Fibroblast of villous mesenchyme (primary cell): ENCODE results near the gene DDRGK1. TPM values are rescaled to one million over a fixed set of nuclear protein-coding genes. Genes with fewer than 3 reads are reported as not detected.
A peak's percentile ranks its signal among the peaks of the same experiment; 100 is the strongest.
"Not testable (repeated sequence)": the region's sequence is repeated elsewhere in the genome, so short reads cannot be mapped to it uniquely, and the experiment has no call there.

ENCODE experiments used
- DNase-seq: peaks from one replicate; pipeline ENCODE4 v3.0.0-alpha.2; 2010; ENCODE audit warnings: low read depth
- H3K4me3 ChIP-seq: 2 replicates; pipeline ENCODE4 v1.5.1; 2011; ENCODE audit warnings: low read depth, mild to moderate bottlenecking, low read length
- CTCF ChIP-seq: IDR thresholded peaks from 2 replicates; pipeline ENCODE4 v1.5.1; 2012; ENCODE audit warnings: low read depth, mild to moderate bottlenecking, low read length; ENCODE audit not compliant: insufficient read depth
- total RNA-seq: library from RNA; depleted of rRNA; stranded (reverse); fragments of >200 nt; gene quantifications from 2 replicates; pipeline ENCODE4 v1.2.3, GENCODE V29; 2012

DDRGK1 gene
- total RNA-seq, 1 donor = 21.6 TPM

DNA sequence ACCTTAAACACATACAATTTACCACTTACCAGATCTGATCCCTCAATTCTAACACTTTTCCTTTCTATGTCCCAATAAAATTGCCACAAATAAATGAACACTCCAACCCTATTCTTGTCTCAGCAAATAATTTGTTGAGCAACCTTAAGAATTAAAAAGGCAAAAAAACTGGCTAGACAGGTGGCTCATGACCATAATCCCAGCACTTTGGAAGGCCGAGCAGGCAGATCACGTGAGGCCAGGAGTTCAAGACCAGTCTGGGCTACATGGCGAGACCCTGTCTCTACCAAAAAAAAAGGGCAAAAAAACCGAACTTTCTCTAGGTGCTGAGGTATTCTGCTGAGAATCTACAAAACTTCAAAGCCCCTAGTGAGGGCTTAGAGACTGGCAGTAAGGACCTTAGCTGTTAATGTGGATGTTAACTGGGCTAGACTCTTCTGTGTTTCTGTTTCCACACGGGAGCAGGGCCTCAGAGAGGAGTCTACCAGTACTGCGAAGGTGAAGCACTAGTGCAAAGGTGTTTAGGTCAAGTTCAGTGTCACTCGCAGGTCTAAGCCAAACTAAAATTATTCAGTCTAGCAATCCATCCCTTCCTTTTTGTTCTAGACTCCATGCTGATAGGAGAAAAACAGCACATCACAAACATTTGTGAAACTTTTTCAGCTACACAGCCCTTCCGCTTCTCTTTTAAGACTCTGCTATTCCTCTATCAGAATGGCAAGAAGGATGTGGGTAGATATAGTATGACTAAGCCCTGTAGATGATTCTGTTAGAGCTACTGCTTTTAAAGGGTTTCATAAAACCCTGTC lies 47.5 kb downstream of the DDRGK1 start:
- no peak overlapping the region for H3K4me3 ChIP-seq
- DNase-seq = no peak
- TF ChIP-seq CTCF = no peak

- not testable (repeated sequence) for H3K4me3 ChIP-seq, DNase-seq
Observed at GRCh38 chr20:3152057-3152644, 52.3 kb downstream of the DDRGK1 start.

DNA sequence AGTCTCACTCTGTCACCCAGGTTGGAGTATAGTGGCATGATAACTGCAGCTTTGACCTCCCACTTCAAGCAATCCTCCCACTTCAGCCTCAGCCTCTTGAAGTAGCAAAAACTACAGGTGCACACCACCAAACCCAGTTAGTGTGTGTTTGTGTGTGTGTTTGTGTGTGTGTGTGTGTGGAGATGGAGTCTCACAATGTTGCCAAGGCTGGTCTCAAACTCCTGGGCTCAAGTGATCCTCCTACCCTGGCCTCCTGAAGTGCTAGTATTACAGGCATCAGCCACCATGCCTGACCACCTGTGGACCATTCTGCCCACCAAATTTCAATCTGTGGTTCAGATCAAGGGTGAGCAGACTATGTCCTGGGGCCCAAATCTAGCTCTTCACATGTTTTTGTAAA lies 53.6 kb downstream of the DDRGK1 start:
- no peak overlapping the region for H3K4me3 ChIP-seq
- DNase-seq = no peak
- no peak for TF ChIP-seq CTCF

- no peak for TF ChIP-seq CTCF
- H3K4me3 ChIP-seq = no peak overlapping the region
- DNase-seq = peak; percentile 23
Observed at GRCh38 chr20:3146732-3147341, 57.6 kb downstream of the DDRGK1 start.

GRCh38 chr20:3141757-3142156 lies 62.7 kb downstream of the DDRGK1 start:
- no peak for DNase-seq
- no peak for TF ChIP-seq CTCF
- H3K4me3 ChIP-seq = no peak overlapping the region

Other genes starting within 250 kb of the DDRGK1 start
- under 0.01 TPM in 1 of 2 replicates, not detected in the other for gene GNRH2, start 161.1 kb downstream of the DDRGK1 start, total RNA-seq
- gene MRPS26, start 158.6 kb downstream of the DDRGK1 start, total RNA-seq = 26.8 and 31.6 TPM in 2 replicates
- gene OXT, start 133.1 kb downstream of the DDRGK1 start, total RNA-seq = not detected in 2 replicates
- not detected in 2 replicates for gene AVP, start 120.0 kb downstream of the DDRGK1 start, total RNA-seq
- 10.3 and 19.0 TPM in 2 replicates for gene FASTKD5, start 44.8 kb downstream of the DDRGK1 start, total RNA-seq
- 4.2 and 4.3 TPM in 2 replicates for gene UBOX5, start 44.8 kb downstream of the DDRGK1 start, total RNA-seq
- gene LZTS3, start 31.1 kb downstream of the DDRGK1 start, total RNA-seq = 10.3 and 13.8 TPM in 2 replicates
- 29.8 and 40.3 TPM in 2 replicates for gene ITPA, start 4.8 kb upstream of the DDRGK1 start, total RNA-seq
- 1.6 and 1.7 TPM in 2 replicates for gene SLC4A11, start 34.5 kb upstream of the DDRGK1 start, total RNA-seq
- 13.2 and 20.3 TPM in 2 replicates for gene DNAAF9, start 203.0 kb upstream of the DDRGK1 start, total RNA-seq